HFF-Myc (cell line): Measurements from ENCODE around the gene PARD3B.

Experiments used
- DNase-seq: peaks from one replicate; pipeline ENCODE4 v3.0.0-alpha.2; 2011; ENCODE audit warnings: low read depth; ENCODE audit errors: extremely low read depth
- H3K4me3 ChIP-seq: replicated peaks from 2 replicates; pipeline ENCODE4 v1.5.1; 2011; ENCODE audit warnings: low read depth, mild to moderate bottlenecking, control low read depth, low read length
- TF ChIP-seq, protein P1 (sequence below): IDR thresholded peaks from 2 replicates; pipeline ENCODE4 v1.5.1; 2012; ENCODE audit warnings: mild to moderate bottlenecking, low read depth, low read length, control low read depth; ENCODE audit errors: missing control alignments

PARD3B gene

DNA sequence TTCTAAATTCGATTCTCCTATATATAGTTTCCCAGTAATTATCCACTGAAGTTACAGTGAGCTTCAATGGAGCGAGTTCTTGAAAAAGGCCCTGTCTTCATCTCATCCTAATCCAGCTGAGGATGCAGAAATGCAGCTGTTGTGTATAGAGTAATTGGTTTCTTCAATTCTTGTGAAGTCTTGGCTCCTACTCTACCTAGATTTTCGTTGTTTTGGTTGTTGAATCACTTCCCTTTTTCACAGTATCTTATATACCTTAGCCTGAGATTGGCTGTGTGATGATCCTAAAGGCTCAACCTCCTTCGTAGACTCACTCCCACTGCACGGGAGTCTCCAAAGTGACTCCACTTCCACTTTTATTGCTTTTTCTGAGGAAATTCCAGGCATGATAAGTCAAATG lies 280.4 kb downstream of the PARD3B start:
- no peak overlapping the region for H3K4me3 ChIP-seq
- no peak for DNase-seq
- TF ChIP-seq, protein P1, sequence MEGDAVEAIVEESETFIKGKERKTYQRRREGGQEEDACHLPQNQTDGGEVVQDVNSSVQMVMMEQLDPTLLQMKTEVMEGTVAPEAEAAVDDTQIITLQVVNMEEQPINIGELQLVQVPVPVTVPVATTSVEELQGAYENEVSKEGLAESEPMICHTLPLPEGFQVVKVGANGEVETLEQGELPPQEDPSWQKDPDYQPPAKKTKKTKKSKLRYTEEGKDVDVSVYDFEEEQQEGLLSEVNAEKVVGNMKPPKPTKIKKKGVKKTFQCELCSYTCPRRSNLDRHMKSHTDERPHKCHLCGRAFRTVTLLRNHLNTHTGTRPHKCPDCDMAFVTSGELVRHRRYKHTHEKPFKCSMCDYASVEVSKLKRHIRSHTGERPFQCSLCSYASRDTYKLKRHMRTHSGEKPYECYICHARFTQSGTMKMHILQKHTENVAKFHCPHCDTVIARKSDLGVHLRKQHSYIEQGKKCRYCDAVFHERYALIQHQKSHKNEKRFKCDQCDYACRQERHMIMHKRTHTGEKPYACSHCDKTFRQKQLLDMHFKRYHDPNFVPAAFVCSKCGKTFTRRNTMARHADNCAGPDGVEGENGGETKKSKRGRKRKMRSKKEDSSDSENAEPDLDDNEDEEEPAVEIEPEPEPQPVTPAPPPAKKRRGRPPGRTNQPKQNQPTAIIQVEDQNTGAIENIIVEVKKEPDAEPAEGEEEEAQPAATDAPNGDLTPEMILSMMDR: no peak

DNA sequence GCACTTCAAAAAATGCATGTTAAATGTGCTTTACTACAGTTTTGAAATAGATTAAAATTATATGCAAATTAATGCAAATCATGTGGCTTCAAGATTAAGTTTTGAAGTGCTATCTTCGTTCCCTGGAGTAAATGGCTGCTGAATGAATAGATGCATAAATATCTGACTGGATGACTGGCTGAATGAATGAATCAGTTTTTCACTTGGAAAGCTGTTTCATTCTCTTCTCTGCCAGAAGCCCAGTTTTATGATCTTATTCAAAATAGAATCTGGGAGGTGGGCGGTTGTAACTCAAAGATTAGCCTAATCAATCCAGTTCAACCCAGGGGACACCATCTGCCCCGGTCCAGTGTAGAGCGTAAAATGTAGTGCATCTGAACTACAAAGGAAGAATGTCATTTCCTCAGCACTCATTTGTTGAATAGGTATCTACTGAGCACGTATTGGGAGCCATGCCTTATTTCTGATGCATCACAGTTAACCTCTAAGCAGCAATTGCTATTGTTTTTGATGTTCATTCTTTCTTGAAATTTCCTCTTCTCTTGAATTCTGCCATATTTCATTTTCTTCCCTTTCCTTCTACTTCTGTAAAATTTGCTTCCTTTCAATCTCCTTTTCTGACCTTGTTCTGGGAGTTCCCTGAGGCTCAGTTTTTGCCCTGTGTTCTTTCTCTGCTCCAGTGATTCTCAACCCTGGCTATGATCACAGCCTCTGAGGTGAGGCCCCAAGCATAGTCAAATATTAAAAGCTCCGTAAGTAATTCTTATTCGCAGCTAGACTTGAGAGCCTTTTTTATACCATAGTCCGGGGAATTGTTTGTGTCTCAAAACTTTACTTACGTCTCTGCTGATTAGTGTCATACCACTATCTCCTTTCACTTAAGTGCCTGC lies 282.7 kb downstream of the PARD3B start:
- TF ChIP-seq, protein P1: no peak
- no peak for DNase-seq
- no peak overlapping the region for H3K4me3 ChIP-seq

DNA sequence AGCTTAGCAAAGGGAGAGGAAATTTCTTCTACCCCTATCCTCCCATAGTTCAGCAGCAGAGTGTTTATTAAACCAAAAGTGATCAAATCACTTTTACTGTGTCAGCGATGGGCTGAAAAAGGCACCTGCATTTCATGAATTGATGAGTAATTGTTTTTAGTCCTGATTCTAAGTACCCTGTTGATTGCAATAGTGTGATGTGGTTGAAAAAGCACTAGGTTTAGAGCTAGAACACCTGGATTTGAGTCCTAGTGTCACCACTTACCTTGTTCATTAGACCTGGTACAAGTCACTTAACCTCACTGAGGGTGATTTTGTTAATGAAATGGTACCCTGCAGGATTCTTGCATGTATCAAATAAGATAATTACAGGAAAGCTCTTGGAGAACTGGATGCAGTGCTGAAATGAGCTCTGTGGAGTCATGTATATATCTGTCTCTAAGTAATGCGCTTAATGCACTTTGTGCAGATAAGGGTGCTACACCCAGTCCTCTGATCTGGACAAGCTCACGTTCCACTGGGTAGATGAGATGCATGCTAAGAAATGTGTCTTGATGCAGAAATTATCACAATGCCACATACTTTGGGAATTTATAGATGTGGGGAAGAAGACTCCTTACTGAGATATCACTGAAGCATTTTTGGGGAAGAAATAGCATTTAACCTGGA lies 289.6 kb downstream of the PARD3B start:
- no peak overlapping the region for H3K4me3 ChIP-seq
- DNase-seq: no peak
- TF ChIP-seq, protein P1: no peak

DNA sequence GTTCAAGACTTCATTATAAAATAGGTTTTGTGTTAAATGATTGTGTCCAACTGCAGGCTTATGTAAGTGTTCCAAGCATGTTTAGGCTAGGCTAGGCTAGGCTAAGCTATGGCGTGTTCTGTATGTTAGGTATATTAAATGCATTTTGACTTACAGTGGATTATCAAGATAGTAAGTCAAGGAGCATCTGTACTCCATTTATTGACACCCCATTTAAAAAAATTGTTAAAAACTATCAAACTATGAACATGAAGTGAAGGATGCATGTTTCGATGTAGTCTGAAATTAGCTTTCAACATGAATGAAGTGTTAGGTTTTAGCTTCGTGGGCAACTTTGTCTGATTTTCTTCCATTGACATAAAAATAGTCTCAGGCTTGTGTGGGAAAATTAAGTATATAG lies 290.5 kb downstream of the PARD3B start:
- no peak for DNase-seq

DNA sequence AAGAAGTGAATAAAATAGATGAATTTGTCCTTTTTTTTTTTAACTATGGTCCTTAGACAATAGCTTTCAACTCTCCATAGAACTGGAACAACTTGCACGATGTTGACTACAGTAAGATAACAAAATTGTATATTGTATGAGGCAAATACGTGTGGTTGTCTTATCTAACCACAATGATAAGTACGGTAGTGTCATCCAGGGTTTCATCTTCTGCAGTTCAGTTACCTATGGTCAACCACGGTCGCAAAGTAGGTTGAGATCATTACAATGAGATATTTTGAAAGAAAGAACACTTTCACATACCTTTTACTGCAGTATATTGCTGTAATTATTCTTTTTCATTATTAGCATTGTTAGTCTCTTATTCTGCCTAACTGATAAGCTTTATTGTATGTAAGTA lies 295.2 kb downstream of the PARD3B start:
- TF ChIP-seq, protein P1: no peak
- no peak overlapping the region for H3K4me3 ChIP-seq
- no peak for DNase-seq

More for the DNA sequence above, 290.5 kb downstream of the PARD3B start:
- TF ChIP-seq, protein P1: no peak
- no peak overlapping the region for H3K4me3 ChIP-seq

DNA sequence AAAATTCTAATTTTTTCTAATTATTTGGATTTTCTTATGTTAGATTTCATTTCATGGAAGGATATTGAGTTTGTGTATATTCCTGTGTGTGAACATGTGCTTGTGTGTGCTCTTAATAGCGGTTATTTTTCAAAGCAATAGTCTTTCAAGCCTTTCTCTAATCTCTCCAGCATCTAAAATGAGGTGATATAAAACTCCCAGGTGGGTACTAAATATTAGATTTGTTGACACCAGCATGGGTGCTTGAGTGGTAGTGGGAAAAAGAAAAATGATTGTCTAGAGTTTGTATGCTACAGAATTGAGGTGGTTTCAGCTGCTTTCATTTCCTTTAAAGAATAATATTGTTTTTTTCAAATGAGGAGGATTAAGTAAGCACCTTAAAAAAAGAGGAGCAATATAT lies 296.8 kb downstream of the PARD3B start:
- TF ChIP-seq, protein P1: no peak
- DNase-seq: no peak
- no peak overlapping the region for H3K4me3 ChIP-seq
